UCSD-AML1 (cell line): Measurements from ENCODE around the gene MED12L.

ENCODE experiments used
- DNase-seq: peaks from one replicate; lab custom pipeline; 2025; ENCODE audit not compliant: unreplicated experiment; lab: John Stamatoyannopoulos, UW

The MED12L gene

DNA sequence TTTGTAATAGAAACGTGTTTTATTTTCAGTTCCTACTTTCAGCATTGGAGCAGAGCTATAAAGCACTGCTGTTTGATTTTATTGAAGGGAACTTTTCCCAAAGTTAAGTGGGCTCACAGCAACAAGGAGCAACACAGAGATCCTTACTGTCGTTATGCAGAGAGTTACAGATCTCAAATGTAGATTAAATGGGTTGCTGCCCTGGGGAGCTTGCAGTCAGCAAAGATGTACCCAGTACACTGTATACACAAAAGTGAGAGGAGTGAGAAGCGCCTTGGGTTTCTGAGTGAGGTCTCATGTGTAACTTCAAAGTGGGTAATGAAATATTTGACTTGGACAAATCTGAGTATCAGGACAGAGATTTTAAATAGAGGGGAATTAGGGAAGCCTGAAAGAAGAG is 47.7 kb downstream of the MED12L start:
- DNase-seq, result no peak

DNA sequence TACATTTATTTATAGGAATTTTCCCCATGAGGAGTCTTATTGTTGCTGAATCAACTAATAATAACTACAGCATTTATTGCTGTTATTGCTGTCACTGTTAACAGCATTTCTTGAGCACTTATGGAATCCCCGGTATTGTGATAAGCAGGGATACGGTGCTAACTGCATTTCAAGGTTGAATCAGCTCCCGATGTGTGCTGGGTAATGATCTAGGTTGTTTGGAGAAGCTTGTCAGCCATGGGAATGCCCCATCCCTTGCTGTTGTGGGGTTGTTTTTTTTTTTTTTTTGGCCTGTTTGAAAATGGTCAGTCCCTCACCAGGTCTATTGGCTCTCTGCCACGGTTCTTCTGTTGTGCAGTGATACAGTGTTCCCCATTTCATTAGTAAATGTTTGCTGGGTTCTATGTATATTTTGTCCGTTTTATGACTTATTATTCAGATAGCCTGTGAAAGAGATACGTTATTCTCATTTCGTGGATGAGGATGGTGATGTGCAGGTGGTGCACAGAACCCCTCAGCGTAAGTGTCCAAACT is 48.5 kb downstream of the MED12L start:
- no peak for DNase-seq

DNA sequence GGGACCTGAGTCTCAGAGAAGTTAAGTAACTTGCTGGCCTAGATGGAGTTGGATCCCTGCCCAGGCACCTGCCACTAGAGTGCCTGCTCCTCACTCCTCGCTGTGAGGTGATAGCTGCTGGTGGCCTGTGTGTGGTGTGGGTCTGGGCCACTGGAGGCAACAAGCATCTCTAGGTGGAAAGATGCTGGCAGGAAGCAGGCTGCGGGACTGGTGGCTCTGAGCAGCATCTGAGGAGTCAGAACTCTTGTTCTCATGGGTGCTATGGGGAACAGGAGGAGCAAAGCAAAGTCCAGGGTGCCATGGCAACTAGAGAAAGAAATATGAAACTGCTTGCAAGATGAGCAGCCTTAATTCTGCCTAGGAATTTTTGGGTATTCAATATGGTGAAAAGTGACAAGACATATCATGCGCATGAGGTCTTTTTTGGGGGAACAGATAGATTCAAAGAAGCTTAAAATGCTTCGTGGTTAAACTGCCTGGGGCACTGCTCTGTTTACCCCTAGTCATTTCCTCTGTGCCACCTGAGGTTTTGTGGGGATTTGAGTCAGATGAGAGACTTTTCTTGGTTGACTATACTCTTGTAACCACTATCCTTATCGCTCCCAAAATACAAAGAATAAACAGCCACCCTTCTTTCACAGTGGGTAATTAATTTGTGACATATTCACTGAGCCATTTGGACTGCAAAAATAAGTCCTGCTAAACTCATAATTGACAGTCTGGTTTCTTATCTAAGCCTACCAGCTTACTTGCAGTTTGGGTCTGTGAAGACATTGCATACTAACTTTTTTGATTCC is 50.3 kb downstream of the MED12L start:
- peak; percentile 46 for DNase-seq

DNA sequence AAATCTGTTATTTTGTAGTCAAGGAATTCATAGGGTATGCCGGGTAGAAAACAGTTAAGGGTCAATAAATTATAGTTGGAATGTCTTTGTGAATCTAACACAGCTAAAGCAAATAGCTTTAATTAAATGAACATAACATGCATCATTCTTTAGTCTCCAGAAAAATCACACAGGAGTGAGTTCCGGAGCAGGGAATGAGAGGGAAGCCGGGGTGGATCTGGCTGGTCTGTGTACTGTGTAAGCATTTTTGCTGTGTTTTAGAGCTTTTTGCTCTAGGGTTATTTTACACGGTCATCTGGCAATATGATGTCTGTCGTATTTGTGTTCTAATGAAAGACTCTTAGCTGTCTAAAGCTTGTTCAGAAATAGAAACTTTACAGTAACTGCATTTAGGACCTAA is 57.5 kb downstream of the MED12L start:
- DNase-seq, result no peak

DNA sequence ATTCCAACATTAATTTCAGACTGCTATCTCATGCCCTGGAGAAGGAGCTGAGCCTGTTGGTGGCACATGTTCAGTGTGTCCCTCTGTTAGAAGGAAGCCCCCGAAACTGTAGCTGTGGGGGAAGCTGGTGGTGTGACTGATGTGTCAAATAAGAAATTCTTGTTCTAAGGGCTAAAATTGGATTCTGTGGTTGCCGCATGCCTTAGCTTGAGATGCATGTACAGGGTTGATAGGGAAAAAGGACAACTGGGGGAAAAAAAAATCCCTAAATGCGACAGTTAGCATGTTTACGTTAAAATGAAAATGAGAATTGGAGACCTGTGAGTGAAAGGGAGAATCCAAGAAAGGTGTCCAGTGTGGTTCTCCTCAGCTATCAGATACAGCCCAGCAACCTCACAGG is 58.6 kb downstream of the MED12L start:
- no peak for DNase-seq

DNA sequence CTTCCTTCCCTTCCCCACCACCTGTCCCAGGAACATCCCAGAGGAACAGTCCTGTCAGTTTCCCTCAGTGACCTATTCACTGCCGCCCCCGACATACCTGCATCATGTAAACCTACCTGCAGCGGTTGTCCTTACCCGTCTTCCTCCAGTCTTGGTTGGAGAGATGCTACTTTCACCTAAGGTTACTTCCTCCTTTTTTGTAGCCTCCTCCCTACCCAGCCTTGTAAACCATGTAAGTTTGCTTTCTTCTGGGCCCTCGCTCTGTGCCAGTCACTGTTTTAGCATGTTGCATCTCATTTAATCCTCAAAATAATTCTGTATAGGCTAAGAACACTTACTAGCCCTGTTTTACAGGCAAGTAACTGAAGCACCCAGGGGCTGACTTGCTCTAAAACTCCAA is 59.3 kb downstream of the MED12L start:
- DNase-seq, result no peak

DNA sequence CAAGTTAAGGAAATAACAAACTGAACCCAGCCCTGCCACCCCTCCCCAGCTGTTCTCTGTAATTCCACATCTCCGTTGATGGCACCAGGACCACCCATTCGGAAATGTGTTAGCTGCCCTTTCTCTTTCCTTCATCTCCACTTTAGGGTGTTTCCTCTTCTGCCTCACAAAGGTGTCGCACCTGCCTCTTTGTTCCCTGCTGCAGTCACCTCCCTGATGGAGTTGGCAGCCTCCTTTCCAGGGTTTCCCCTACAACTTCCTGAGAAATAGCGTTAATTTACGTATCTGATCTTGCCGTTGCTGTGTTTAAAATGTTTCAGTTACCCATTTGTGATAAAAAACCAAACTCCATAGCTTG is 60.2 kb downstream of the MED12L start:
- no peak for DNase-seq

DNA sequence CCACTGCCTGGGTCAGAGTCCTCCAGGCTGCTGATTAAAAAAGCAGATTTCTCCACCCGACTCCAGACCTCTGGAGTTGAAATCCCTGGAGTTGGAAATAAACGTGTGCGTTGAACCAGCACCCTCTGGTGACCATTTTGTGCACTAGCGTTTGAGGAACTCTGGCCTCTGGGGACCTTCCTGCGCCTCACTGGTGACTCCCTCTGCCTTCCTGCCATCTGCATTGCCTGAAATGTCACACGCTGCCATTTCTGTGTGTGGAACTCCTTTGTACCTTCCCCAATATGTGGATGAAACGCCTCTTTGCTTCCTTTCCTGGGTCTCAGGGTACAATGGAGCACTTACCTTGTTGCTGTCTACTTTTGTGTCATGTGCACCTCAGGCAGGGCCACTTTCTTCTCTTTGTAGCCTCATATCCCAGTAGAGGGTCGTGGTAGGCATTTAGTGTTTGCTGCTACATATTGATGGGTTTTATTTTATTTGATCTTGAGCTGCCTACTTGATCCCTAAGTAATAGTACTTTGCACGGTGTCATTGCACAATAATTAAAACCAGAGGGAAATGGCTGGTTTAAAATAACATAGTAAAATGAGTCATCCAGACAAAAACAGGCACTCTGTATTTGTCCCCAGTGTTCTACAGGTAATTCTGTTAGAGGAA is 60.7 kb downstream of the MED12L start:
- peak; percentile 77 for DNase-seq

DNA sequence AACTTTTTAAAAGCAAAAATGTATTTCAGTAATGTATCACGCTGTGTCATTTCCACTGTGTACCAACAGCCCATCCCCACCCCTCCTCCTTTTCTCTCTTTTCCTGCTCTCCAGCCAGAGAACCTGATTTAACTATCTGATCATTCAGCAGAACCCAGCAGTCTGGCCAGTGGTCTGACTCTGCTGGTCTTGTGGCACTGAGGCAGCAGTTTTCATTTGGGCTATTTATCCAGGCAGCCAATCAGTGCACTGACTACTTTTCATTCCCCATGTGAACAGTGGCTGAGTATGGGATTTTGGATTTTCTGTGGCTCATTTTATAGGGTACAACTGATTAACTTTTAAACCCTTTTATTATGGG is 61.2 kb downstream of the MED12L start:
- DNase-seq, result no peak

DNA sequence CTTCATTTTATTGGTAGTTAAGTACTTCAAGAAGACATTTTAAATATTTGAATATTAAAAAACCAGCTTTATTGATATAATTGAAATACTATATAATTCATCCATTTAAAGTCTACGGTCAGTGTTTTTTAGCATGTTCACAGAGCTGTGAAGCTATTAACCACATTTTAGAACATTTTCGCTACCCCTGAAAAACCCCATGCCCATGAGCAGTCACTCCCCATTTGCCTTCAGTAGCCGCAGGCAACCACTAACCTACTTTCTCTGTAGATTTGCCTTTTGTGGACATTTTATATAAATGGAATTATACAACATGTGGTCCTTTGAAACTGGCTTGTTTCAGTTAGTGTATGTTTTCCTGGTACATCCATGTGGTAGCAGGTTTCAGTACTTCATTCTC is 61.8 kb downstream of the MED12L start:
- DNase-seq, result no peak

DNA sequence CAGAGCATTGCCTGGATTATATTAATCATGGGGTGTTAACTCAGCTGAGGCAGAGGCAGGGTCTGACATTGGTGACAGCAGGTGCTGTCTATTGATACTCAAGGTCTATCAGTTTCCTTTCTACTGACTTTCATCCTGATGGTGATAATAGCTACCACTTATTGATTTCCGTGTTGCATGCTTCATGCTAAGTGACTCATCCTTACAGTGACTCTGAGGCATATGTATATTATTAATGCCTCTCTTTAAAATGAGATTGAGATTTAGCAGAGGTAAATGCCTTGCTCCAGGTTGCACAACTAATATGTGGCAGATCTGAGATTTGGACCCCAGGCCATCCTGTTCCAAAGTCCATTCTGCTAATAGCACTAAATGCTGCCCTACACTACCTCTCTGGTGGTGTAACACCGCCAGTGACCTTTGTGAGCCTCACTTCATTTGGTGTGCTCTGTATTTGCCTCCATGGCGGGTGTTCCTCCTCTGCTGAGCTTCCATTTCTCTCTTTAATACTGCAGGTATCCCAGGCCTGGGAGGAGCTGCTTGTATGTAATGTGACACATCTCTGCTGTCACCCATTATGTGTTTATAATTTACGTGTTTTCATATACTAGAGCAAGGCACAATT is 67.1 kb downstream of the MED12L start:
- no peak for DNase-seq

DNA sequence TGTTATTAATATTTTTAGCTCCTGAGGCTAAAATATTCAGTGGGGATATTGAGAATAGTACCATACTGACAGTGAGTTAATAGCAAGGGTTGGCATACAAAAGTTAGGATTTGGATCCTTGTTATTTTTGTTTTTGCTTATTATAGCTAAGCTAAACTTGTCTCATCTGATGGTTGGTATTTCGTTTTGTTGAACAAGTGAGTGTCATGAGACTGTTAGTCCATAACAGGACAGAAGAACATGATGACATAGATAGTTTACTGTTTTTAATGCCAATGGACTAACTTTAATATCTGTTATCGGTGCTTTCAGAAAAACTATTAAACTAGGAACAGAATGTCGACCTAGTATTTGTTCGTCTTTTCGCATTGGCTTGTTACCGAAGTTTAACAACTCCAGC is 69.1 kb downstream of the MED12L start:
- DNase-seq, result no peak

DNA sequence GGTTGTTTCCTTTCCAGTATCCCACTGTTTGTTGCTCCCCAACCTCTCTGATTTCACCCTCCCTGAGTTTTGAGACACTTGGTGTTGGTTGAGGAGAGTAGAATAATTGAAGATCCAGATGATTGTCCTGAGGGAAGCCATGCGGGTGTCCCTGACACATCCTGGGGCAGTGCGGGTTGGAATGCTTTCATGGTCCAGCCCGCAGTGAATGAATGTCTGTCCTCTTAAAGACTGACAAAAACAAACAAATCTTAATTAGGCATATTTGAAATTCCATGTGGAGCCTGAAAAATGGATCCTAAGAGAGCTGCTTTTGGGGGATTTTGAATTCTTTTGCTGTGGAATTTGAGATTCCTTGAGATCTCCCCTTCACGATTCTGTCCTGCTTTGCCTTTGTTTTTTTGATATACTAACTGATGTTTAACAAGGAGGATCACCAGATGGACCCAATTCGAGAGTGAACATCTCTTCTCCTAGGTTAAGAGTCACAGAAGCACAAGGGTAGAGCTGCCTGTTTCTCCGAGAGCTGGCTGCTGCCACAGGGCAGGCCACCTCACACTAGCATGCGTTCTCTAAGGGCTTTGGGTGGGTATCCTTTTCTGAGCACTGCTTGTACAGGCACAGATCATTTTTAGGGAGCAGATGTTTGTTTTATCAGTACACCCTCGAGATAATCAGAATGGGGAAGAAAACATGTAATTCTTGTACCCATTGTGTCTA is 70.1 kb downstream of the MED12L start:
- DNase-seq, result no peak

DNA sequence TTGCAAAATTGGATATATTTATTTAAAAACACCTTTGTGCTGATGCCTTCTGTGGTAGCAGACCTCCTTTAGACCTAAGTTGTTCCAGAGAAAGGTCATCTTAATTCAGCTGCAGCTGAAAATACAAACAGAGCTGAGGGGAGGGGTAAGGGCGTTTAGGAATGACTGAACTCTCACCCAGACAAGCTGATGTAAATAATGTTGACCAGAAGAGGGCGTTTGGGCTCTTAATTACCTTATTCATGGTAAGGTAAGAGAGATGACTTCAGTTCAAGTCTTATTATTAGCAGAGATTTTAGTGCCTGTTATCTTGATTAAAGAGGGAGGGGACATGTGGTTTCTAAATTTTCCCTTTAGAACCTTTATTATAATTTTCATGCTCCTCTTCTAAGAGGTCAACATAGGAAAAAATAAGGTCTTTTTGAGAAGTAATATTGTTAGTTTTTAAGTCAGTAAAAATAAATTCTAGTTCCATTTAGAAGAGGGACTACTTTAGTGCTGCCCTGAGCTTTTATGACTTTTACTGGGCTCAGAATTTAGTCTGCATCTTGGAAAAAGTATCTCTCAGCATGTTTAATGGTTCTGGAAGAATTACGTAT is 71.3 kb downstream of the MED12L start:
- no peak for DNase-seq

DNA sequence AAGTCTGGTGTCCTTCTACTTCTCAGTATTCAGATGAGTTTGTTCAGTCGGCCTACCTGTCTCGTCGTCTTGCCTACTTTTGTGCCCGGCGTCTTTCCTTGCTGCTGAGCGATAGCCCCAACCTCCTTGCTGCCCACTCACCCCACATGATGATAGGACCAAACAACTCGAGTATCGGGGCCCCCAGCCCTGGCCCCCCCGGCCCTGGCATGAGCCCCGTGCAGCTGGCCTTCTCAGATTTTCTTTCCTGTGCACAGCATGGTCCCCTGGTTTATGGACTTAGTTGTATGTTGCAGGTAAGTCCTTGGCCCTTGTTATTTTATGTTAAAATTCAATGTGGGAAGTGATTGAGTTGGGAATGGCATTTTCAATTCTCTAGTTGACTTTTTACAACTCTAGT is 74.3 kb downstream of the MED12L start:
- no peak for DNase-seq

DNA sequence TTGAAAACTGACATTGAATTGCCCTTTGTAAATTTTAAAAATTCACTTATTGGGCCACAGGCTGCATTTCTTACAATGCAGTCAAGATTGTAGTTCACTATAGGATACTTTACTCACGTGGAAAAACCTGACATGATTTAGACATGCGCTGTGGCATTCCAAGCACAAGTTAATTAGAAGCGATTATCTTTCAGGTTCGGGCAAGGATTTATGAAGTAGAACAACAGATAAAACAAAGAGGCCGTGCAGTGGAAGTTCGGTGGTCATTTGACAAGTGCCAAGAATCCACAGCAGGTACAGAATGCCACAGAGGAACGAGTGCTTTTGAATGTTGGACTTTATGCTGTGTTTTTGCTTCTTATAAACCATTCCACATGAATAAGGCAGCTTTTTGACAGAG is 79.8 kb downstream of the MED12L start:
- no peak for DNase-seq

DNA sequence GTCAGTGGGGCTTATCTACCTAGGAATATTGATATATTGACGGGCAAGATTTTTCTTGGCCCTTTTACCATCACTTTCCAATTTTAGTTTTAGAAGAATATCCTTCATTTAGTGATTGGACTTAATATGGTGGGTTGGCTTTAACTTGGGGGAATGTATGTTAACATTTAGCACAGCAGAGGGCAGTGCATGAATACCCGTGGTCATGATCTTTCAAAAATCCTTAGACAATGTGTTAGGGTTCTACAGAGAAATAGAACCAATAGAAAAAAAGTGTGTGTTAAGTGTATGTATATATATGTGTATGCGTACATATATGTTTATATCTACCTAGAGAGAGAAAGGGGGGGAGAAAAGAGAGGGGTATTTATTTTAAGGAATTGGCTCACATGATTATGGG is 80.7 kb downstream of the MED12L start:
- no peak for DNase-seq

DNA sequence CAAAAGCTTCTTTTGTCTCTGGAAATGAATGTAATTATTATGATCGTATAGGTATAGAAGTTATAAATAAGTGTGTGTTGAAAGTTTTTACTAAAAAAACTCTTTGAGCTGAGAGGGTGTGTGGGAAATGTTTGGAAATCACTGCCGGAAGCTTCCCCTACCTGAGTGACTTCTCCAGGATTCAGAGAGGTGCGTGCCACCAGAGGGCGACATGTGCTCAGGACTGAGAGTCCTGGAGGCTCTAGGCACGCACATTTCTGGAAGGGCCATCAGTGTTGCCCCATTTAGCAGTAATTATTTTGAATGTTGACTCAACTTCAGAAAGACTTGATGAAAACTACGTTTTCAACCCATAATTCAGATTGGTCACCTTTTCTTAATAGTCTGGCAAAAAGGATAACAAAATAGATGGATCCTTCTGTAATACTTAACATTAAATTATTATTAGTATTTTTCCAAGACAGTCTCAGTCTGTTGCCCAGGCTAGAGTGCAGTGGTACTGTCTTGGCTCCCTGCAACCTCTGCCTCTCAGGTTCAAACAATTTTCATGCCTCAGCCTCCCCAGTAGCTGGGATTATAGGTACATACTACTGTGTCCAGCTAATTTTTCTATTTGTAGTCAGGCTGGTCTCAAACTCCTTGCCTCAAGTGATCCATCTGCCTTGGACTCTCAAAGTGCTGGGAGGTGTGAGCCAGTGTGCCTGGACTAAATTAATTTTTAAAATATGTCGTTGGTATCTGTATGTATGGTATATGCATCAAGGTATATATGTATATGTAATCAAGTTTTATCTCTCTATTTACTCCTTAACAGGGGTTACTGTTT is 83.0 kb downstream of the MED12L start:
- DNase-seq, result peak; percentile 47

DNA sequence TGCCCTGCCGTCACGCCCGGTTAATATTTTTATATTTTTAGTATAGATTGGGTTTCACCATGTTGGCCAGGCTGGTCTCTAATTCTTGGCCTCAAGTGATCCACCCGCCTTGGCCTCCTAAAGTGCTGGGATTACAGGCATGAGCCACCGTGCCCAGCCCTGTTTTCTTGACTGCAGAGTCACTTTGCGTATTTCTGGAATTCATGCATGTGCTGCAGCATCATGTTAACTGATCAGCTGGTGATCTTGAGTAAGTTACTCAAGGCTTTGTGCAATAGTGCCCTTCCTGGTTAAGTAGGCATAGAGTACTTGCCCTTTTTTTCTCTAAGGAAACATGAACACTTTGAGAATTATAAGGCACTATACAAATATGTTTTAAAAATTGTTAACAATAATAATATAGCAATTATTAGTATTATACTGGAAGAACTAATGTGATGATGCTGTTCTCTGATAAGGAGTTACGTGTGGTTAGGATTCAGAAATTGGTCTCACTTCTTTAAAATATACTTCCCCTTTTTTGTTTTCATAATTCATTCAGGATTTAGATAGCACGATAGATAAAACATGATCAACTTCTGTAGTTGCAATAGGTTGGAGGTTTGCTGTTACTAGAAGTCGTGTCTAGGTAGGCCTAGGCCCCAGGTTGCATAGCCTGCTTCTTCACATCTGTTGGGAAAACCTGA is 83.9 kb downstream of the MED12L start:
- no peak for DNase-seq
